SIG-M5 (cell line): ENCODE results near the gene DLGAP1.
"Not testable (repeated sequence)": the region's sequence is repeated elsewhere in the genome, so short reads cannot be mapped to it uniquely, and the experiment has no call there.

ENCODE experiments used
- DNase-seq: peaks from one replicate; lab custom pipeline; 2025; lab: John Stamatoyannopoulos, UW

DLGAP1 gene

GRCh38 chr18:3715231-3716080, 739.7 kb downstream of the DLGAP1 start:
- no peak for DNase-seq

GRCh38 chr18:3713708-3714107, 741.4 kb downstream of the DLGAP1 start:
- no peak for DNase-seq

DNA sequence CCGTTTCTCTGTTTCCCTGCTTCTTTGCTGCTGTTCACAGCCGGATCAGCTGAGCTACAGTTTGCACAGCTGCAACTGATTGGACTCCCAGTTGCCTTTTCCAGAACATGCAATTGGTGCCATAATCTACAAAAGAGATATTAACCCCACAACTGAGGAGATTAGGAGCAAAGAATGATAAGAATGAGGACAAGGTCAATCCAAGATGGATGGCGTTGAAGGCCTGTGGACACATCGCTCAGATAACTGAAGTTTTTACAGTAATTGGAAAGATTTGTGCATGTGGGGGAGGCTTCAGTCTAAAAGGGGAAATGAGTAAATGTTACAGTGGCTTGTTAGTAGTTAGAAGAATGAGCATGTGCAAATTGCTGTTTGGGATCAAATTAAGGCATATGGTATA, 741.9 kb downstream of the DLGAP1 start:
- no peak for DNase-seq

DNA sequence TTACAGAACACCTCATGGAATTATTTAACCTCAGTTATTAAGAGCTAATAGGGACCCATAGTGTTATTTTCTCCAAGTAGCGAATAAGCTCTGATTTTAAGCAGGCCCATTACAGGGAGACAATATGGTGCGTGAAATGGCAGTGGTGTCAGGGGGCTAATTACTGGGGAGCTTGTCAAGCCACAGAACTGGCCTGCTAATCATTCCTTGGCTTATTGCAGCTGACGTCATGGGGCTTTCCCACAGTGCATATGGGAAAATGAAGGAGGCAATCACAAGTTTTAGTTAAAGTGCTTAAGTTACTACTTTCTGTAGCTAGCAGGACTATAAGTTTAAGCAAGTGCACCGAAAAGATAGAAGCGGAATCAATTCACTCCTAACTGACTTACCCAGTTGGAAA, 742.6 kb downstream of the DLGAP1 start:
- DNase-seq = no peak

DNA sequence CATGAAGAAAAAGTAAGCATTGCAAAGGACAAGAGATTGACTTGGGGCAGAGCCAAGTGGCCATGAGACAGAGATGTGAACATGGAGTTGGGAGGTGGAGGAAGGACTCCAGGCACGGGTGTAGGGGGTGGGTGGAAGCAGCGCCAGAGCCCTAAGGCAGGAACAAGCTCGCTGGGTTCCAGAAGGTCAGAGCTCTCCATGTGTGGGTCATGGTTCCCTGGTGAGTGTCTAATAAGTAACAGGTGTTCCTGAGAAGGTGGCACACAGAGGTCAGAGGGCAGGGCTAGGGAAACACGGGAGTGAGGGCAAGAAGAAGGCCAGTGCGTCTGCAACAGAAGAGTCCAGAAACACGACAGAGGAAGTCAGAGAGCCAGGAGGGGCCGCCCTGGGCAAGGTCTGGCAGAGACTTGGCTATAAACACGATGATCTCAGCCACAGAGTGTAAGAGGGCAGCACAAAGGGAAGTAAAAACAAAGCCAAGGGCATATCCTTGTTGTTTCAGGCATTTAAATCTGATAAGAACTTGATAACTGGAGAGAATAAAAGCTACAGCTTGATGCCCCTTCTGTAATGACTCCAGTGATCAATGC, 744.3 kb downstream of the DLGAP1 start:
- DNase-seq = no peak

DNA sequence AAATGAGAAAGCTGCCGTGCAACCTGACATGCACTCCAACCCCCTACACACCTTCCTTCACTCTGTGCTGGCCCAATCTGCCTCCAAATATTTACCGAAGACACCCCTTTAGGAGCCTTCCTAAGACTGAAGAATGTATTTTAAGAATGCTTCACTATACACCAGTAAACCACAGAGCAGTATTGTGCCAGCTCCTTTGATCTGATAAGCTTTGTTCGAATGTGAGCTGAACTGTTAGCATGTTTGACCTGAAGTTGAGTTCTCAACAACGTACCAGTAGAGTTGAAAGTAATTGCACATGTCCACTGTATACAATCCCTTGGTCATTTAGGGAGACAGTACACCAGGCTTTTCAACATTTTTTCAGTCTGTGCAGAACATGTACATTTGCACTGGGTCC, 745.9 kb downstream of the DLGAP1 start:
- no peak for DNase-seq

DNA sequence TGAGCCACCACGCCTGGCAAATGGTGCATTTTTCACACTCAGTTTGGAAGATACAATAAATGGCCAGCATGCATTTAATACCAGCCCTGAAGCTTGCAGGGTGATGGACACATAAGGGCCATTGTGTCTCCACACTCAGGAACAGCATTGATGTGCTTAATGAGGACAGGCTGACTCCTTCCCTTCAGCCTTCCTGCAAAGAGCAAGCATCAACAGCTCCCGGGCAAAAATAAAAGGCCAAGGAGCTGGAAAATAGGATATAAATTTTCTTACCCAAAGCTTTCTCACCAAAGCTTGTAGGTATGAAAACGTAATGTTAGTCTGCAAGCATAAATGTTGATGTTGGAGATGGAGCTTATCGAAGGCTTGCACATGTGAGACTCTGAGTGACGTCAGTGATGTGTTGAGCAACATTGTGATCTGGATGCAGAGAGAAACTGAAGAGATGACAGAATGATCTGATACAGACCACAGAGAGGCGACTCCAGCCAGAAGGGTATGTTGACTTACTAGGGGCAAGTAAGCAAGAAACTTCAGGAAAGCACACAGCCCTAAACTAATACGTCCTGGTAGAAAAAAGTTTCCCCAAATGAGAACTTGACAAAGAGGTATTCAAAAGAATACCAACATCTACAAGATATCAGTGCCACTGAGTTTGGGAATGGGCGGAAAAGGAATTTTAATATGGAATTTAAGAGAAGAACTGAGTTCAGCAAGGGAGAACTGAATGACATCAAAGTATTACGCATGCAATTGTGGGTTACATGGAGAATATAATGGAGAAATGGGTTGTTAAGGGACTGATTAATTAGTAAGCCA, 748.6 kb downstream of the DLGAP1 start:
- DNase-seq = no peak

GRCh38 chr18:3704556-3705344, 750.4 kb downstream of the DLGAP1 start:
- no peak for DNase-seq

DNA sequence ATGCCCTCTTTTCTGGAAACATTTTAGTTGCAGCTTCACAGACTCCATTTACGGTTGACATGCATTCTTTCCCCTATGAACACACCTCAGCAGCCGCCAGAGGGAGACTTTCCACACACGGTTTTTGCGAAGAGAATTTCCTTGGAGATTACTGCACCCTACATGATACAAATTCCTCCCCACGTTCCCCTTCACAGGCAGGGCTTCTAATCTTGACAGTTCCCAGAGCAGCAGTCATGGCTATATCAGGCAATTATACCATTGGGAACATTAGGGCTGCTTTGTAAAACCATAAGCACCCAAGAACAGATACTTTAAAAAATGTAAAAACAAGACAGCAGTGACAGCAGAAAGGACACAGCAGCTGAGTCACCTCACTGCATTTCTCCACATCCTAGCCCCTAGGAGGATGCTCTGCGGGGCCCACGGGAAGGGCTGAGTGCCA, 751.4 kb downstream of the DLGAP1 start:
- DNase-seq = no peak

GRCh38 chr18:3699707-3700567, 755.2 kb downstream of the DLGAP1 start:
- not testable (repeated sequence) for DNase-seq

GRCh38 chr18:3694030-3694778, 760.9 kb downstream of the DLGAP1 start:
- not testable (repeated sequence) for DNase-seq

- DNase-seq = no peak
Measured at GRCh38 chr18:3693410-3693809, 761.7 kb downstream of the DLGAP1 start.

DNA sequence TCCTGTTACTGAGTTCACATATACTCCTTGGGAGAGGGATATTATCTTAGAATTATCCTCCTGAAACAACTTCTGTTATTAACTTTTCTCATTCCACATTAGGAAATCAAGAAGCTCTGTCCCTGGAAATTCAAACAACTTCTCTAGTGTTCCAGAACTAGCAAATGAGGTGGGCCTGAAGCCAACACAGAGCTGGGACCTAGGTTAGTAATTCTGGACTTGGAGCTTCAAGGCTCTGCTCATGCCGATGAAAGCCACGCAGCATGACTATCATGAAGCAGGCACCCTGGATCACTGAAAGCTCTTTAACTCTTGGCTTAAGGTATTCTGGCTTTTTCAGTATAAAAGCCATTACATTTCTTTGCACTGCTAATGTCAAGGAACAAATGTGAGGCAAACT, 762.4 kb downstream of the DLGAP1 start:
- DNase-seq = no peak

DNA sequence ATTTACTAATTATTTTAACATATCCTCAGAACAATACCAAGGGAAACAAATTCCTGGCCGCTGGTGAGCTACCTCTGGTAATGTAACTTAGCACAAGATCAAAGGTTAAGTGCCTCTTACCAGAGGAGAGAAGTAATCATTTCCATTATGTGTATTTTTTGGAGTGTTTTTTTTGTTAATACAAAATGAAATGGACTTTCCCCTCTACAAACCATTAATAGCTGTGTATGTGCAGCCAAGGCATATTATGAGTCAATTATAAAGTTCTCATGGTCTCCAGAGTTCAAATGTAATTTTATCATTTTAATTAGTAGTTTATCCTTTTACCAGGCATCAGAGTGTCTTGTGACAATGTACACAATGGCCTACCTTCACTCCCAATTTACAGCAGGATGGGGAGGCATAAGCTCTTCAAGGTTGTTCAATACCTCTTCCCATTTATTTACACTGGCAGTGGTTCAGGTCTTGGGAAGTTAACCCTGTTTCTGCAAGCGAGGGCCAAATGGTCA, 762.9 kb downstream of the DLGAP1 start:
- DNase-seq = no peak

GRCh38 chr18:3691705-3692104, 763.4 kb downstream of the DLGAP1 start:
- DNase-seq = no peak

- no peak for DNase-seq
Measured at GRCh38 chr18:3690764-3691066, 764.4 kb downstream of the DLGAP1 start.

- DNase-seq = no peak
Measured at GRCh38 chr18:3689986-3690763, 764.9 kb downstream of the DLGAP1 start.

DNA sequence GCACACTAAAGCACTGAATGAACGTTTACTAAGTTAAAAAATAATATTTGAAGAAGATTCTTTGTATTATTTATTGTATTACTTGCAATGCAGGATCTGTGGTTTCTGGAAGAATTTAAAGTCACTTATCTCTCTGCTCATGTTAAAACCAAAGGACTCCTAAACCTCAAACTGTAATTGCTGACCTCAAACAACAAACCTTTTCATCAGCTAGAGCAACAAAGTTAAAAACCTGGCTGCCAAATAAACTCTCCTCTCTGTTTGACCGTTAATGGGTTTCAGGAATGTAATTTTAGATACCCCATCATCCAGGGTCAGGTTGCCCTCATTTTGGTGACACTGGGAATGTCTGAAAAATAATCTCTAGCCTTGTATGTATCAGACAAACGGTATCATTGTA, 766.0 kb downstream of the DLGAP1 start:
- DNase-seq = no peak

DNA sequence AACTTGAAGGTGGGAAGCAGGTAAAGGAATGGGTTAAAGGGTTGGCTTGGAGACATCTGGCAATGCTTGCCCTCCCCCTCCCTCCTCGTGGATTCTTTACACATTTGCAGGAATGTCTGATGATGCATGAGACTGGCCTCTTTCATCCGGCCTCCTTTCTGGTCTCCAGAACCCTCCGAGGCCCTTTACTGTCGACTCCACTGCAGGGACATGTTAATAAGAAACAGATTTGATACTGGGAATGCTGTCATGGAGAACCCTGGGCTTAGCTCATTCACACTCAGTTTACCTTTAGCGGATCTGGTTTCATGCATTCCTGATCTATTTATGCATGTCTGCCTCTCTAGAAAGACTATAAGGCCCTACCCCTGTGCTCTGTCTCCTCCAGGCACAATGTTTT, 766.4 kb downstream of the DLGAP1 start:
- DNase-seq = no peak
